Liver (tissue), 3 donors: ENCODE results near the gene ABHD12.

ENCODE experiments used
- EGR1 ChIP-seq, 2 donors: IDR thresholded peaks; 2 replicates each; pipeline ENCODE4 v1.6.1; 2016 to 2018; ENCODE audit warnings: antibody characterized with exemption in 2 of 2, low read depth in 2 of 2
- JUND ChIP-seq, 2 donors: IDR thresholded peaks; 2 replicates each; pipeline ENCODE4 v1.6.1; 2016; ENCODE audit warnings: antibody characterized with exemption in 2 of 2
- TF ChIP-seq, protein P1 (sequence below): fragments of 150-350 bp; IDR thresholded peaks from 2 replicates; pipeline ENCODE4 v1.5.1; 2017; ENCODE audit warnings: improper control_type of control experiment, low read depth, low read length; ENCODE audit not compliant: missing input control
- donor health status: healthy.
- donor health status: healthy.

DNA sequence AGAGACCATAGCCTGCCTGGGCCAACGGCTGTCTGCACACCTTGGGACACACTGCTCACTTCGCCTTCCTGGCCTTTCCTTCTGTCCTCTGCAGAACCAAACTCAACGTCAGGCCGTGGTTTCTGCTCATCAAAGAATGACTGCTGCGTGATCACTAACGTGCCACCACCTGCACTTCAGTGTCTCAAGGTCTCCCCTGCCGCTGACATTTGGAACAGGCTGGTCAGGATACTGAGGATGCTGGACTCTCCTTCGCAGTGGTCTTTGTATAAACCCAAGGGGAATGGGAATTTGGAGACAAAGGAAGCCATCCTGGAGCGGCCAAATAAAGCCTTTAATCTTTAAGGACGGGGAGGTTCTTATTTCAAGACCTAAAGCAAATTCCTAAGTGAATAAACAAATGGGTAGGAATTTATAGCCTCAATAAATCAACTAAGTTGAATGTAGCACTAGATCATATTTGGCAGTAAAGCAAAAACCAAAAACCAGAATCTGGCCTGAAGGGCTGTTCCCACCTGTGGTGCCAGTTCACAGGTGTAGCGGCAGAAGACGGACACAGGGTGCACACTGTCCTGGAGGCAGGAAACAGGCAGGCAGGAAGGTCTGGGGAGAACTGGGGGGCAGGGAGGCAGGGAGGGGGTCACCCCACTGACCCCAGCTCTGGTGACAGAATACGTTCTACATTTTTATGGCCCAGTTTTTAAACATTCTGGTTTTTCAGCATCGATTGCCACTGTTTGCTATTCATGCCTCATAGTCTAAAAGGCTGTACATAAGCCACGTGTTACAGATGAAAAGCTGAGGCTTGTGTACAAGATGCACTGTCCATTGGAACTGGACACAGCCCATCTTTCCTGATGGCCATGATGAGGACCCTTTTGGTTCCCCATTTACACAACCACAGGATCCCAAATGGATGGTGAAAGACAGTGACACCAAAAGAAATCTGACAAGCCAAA is 36.6 kb downstream of the ABHD12 start:
- TF ChIP-seq, protein P1, sequence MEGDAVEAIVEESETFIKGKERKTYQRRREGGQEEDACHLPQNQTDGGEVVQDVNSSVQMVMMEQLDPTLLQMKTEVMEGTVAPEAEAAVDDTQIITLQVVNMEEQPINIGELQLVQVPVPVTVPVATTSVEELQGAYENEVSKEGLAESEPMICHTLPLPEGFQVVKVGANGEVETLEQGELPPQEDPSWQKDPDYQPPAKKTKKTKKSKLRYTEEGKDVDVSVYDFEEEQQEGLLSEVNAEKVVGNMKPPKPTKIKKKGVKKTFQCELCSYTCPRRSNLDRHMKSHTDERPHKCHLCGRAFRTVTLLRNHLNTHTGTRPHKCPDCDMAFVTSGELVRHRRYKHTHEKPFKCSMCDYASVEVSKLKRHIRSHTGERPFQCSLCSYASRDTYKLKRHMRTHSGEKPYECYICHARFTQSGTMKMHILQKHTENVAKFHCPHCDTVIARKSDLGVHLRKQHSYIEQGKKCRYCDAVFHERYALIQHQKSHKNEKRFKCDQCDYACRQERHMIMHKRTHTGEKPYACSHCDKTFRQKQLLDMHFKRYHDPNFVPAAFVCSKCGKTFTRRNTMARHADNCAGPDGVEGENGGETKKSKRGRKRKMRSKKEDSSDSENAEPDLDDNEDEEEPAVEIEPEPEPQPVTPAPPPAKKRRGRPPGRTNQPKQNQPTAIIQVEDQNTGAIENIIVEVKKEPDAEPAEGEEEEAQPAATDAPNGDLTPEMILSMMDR, result no peak
- TF ChIP-seq EGR1 (IDR thresholded peaks at IDR 0.05; ENCODE audit: low read depth in 2 of 2) (no peak), JUND (IDR thresholded peaks at IDR 0.05) (no peak)
